Left colon (tissue), 2 donors: Measurements from ENCODE around the gene ZNF225. TPM values are rescaled to one million over a fixed set of nuclear protein-coding genes. Genes with fewer than 3 reads are reported as not detected.
"Not testable (repeated sequence)": the region's sequence is repeated elsewhere in the genome, so short reads cannot be mapped to it uniquely, and the experiment has no call there.

Source experiments
- ATAC-seq: fragments of 200-7000 bp; cut with Tn5 transposase; one replicate; pipeline ENCODE4 v1.9.1; 2020; ENCODE audit warnings: mild to moderate bottlenecking, moderate library complexity
- DNase-seq, 2 donors: peaks; one replicate each; pipeline ENCODE4 v3.0.0-alpha.2; 2020
- intact Hi-C, 2 donors: fragments of 100-400 bp; cut with DNase I in 1 of 2; cut with micrococcal nuclease in 1 of 2; formaldehyde crosslinking; loops; one replicate each; pipeline versions ENCODE4 v1.11.2 to v1.14.0; 2022; cut with DNase I, micrococcal nuclease
- long read RNA-seq: library from polyadenylated mRNA; unstranded; transcript quantifications from one replicate; pipeline ENCODE4 v2.0.0, GENCODE V29; 2021
- total RNA-seq, 2 donors: library from RNA; stranded (reverse); fragmentation: NEBNext Ultra II Directional; extraction: Animal tissue kit (Norgen Biotek cat#: 25700); gene quantifications; one replicate each; pipeline ENCODE4 v1.2.1, GENCODE V29; 2021
- donor health status: DM: no; HTN: no; CAD: no.
- donor health status: DM: yes; HTN: yes; CAD: no.

Gene ZNF225
- total RNA-seq: 1 to 10 TPM; 3.7 to 3.9 TPM
- long read RNA-seq, full-length matches to known transcripts: 1 of 3 reads
- long read RNA-seq, partial matches to known transcripts: 0 of 3 reads
- long read RNA-seq, other reads (novel, unspliced or antisense): 2 of 3 reads

DNA sequence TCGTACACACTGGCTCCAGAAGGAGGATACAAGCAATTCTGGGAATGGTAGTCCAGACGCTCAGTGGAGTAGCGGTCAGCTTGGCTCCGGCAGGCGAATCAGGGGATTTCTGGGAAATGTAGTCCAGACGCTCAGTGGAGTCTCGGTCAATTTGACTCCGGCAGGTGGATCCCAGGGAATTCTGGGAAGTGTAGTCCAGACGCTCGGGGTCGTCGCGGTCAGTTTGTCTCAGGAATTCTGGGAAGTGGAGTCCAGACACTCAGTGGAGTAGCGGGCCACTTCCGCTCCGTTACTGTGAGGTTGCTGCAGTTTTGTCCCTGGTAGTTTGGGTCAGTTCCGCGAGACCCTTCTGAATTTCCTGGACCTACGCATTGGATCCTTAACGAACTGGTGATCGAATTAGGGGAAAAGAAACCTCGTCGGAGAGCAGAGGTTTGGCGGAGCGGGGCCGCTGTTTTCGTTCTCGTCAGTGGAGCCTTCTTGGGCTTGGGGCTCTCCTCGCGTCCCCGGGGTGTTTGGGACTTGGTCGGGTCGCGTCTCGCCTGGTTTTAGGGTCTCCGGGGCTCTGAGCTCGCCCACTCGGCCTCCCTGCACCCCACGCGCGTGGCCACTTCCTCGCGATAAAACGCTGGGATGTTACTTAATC is at the start of gene ZNF225:
TSS of gene ZNF225 (plus strand) at position 262 of the 646 bp plus-strand sequence. CDS start 2,429 bp downstream, outside the sequence.
- peak; percentile 92 to 98 for DNase-seq
- intact Hi-C loops: no loop called here
- peak; percentile 98 for ATAC-seq

DNA sequence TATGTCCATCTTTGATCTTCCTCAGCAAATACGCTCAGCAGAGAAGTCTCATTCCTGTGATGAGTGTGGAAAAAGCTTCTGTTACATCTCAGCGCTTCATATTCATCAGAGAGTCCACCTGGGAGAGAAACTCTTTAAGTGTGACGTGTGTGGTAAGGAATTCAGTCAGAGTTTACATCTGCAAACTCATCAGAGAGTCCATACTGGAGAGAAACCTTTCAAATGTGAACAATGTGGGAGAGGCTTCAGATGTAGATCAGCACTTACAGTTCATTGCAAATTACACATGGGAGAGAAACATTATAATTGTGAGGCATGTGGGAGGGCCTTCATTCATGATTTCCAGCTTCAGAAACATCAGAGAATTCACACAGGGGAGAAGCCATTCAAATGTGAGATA is 46.9 kb upstream of the ZNF225 start:
- intact Hi-C loops: no loop called here
- no peak for DNase-seq
- ATAC-seq: no peak

DNA sequence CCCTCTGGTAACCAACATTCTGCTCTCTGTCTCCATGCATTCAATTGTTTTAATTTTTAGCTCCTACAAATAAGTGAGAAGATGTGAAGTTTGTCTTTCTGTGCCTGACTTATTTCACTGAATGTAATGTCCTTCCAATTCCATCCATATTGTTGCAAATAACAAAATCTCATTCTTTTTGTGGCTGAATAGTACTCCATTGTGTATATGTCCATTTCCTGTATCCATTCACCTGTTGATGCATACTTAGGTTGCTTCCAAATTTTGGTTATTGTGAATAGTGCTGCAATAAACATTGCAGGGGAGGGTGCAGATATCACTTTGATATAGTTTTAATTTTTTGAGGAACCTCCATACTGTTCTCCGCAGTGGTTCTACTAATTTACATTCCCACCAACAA is 43.8 kb upstream of the ZNF225 start:
- ATAC-seq (no peak), DNase-seq (no peak)
- intact Hi-C loops: no loop called here

DNA sequence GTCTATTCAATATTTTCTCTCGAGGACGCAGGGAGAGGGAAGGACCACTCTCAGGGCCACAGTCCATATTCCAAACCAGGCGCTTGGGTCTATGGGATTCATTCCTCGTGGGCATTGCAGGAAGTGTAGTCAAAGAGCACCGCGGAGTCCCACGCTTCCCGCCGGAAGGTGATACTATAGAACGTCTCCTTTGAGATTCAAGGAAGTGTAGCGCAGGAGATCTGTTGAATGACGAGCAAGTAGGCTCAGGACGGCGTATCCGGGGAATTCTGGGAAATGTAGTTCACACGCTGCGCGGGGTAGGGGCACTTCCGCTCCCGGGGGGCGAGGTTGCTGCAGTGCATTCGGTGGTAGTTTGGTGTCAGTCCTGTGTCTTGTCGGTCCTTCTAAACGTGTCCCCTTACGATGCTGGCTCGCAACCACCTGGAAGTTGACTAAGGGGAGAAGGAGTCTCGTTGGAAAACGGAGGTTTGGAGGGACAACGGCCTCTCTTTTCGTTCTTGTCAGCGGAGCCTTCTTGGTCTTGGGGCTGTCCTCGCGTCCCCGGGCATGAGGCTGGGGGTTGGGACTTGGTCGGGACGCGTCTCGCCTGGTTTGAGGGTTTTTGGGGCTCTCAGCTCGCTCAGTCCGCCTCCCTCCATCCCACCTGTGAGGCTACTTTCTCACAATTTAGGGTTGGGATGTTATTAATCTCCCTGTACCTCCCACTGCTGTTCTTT is 41.2 kb upstream of the ZNF225 start, which contains the start of gene ZNF284:
TSS of gene ZNF284 (plus strand) at position 336 of the 719 bp plus-strand sequence. CDS start 4,231 bp downstream, outside the sequence.
- DNase-seq (peak; percentile 86 to 91), ATAC-seq (peak; percentile 100)
- intact Hi-C loops: no loop called here

DNA sequence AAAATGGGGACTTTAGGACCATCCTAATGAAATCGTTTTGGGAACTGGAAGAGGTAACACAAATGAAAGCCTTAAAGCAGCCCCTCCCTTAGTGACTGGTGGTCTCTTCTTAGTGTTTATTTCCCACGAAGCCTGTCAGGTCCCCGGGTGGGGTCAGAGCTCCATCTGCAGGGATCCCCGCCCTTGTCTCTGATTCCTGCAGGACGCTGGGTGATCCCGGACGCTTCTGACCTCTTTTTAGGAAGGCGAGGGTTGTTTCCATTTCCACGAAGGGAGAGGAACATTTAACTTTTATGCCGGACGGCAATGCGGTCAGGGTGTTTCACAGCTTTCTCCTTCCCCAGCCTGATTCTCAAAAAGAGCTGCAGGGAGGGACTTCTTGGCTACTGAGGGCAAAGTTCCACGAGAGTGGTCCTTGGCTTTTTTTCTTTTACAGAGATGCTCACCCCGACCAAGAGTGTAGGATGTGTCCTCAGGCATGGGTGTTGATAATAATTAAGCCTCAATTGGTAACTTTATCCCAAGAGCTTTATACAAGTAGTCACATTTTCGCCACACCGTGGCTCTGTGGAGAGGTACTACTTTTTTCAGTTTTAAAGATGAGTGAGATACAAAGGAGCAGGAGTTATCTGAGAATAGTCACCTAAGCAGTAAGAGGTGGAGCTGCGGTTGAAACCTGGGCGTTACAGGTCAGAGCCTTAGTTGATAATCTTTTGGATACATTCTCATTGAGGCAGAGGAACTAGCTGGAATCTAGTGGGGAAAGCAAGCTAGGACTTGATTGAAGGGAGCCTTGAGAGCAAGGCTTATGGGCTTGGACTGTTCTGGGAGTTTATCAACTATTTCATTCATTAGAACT is 40.4 kb upstream of the ZNF225 start:
- peak; percentile 19 for ATAC-seq

DNA sequence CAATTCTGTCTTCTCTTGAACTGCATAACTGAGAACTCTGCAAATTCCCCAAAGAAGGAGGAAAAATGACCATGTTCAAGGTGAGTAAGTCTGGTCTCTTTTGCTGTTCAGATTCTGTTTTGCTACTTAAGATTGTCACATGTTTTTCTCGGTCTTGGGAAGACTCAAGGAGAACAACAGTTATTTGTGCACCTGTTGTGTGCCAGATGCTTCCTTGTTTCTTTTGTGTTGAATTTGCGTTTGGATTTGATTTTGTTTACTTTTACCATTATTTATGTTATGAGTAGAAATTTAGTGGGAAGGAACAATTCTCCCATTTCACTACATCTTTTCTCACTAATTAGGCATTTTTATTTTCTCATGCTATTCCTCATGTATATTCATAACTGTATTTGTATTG is 36.9 kb upstream of the ZNF225 start:
- DNase-seq (no peak), ATAC-seq (no peak)
- intact Hi-C loops: no loop called here

More for the DNA sequence above, 40.4 kb upstream of the ZNF225 start:
- no peak for DNase-seq
- intact Hi-C loops: no loop called here

DNA sequence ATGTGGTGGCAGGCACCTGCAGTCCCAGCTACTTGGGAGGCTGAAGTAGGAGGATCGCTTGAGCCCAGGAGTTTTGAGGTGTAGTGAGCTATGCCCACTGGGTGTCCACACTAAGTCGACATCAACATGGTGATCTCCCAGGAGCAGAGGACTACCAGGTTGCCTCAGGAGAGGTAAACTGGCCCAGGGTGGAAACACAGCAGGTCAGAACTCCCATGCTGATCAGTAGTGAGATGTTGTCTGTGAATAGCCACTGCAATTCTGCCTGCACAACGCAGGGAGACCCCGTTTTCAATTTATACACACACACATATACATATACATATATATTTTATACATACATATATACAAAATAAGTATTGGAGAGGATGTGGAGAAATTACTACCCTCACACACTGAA is 21.1 kb upstream of the ZNF225 start:
- DNase-seq (no peak), ATAC-seq (no peak)
- intact Hi-C loops: no loop called here

DNA sequence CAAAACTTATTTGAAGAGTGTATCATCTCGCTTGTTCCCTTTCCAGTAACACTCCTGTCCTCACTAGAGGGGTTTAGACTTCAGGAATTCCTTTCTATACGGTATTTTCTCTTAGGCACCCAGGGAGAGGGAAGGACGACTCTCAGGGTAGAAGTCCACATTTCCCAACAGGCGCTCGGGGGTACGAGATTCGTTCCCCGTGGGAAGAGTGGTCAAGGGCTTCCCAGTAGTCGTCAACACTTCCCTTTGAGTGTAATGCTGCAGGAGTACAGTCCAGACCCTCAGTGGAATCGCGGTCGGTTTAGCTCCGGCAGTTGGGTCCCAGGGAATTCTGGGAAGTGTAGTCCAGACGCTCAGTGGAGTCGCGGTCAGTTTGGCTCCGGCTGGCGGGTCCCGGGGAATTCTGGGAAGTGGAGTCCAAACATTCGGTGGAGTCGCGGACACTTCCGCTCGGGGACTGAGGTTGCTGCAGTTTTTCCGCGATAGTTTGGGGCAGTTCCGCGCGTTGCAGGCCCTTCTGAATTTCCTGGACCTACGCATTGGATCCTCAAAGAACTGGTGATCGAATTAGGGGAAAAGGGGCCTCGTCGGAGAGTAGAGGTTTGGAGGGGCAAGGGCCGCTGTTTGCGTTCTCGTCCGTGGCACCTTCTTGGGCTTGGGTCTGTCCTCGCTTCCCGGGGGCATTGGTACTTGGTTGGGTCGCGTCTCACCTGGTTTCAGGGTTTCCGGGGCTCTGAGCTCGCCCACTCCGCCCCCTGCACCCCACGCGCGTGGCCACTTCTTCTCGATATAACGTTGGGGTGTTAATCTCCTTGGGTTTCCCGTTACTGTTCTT is 19.1 kb upstream of the ZNF225 start, which contains the start of gene ZNF224:
TSS of gene ZNF224 (plus strand) at position 431 of the 835 bp plus-strand sequence. CDS start 3,513 bp downstream, outside the sequence.
- DNase-seq: peak; percentile 90 to 91

DNA sequence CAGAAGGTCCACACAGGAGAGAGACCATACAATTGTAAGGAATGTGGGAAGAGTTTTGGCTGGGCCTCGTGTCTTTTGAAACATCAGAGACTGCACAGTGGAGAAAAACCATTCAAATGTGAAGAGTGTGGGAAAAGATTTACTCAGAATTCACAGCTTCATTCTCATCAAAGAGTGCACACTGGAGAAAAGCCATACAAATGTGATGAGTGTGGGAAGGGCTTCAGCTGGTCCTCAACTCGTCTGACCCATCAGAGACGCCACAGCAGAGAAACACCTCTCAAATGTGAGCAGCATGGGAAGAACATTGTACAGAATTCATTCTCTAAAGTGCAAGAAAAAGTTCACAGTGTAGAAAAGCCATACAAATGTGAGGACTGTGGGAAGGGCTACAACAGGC is 5.4 kb upstream of the ZNF225 start:
- DNase-seq: no peak
- intact Hi-C loops: no loop called here
- ATAC-seq: no peak

More for the DNA sequence above, 19.1 kb upstream of the ZNF225 start, which contains the start of gene ZNF224:
- intact Hi-C loops: no loop called here
- peak; percentile 99 for ATAC-seq

DNA sequence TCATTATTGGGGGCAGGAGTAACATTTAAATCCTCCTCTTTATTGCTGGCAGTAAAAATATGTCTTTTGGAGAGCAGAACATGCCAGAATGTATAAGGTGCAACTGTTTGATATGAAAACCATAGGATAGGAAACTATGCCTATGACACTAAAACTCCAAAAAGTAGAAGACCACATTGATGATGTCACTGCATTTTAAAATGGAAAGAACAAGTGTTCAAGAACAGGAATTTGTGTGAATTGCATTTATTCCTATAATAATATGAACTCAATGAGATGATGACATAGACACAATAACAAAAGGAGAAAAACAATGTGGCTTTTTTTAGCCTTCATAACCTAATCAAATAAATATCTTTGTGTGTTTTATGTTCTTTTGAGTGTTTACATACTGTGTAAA is 3.7 kb upstream of the ZNF225 start:
- ATAC-seq (no peak), DNase-seq (no peak)
- intact Hi-C loops: no loop called here

DNA sequence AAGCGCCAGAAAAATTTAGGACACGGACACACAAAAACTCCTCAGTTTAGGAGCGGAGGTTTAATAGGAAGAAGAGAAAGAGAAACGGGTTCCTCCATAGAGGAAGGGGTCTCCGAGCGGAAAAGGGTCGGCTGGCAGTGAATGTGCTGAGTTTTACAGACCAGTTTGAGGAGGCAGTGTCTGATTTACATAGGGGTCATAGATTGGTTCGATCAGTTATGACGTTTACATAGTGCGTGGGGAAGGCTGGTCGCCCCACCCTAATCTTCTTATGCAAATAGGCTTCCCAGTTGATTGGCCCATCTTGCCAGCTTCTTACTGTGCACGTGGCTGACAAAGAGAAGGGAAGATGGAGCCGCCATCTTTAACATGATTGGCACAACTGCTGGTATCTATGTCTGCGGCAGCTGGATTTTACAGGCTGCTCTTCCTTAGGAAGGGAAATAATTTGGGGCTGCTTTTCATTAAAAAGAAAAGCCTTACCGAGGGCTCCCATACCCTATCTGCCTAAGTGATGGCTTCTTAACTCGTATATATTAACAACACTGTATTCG is 1.2 kb upstream of the ZNF225 start:
- ATAC-seq (no peak), DNase-seq (no peak)
- intact Hi-C loops: no loop called here

DNA sequence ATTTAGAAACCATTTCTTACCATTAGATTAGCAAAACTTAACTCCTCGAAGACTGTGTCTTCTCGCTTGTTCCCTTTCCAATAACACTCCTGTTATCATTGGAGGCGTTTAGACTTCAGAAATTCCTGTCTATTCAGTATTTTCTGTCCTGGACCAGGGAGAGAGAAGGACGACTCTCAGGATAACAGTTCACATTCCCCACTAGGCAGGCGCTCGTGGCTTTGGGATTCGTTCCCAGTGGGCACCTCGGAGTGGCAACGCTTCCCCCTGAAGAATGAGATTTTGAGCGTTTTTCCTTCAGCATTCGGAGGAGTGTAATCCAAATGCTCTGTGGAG is 429 bp upstream of the ZNF225 start:
- DNase-seq (no peak), ATAC-seq (peak; percentile 14)
- intact Hi-C loops: no loop called here

DNA sequence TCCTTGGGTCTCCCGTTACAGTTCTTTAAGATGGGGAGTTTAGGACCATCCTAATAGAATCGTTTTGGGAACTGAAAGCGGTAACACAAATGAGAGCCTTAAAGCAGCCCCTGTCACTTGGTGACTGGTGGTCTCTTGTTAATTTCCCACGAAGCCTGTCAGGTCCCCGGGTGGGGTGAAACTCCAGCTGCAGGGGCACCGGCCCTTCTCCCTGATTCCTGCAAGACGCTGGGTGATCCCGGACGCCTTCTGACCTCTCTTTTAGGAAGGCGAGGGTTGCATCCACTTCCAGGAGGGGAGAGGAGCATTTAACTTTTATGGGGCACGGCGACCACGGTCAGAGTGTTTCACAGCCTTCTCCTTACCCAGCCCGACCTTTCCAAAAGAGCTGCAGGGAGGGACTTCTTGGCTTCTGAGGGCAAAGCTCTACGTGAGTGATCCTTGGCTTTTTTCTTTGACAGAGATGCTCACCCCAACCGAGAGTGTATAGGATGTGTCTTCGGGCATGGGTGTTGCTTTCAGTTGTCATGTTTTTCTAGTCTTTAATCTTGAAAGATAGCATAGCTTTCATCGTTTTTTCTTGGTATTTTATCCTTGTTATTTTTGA is 688 bp downstream of the ZNF225 start:
- intact Hi-C loops: no loop called here
- DNase-seq: peak in 1 of 2 donors; percentile 15
- no peak for ATAC-seq

DNA sequence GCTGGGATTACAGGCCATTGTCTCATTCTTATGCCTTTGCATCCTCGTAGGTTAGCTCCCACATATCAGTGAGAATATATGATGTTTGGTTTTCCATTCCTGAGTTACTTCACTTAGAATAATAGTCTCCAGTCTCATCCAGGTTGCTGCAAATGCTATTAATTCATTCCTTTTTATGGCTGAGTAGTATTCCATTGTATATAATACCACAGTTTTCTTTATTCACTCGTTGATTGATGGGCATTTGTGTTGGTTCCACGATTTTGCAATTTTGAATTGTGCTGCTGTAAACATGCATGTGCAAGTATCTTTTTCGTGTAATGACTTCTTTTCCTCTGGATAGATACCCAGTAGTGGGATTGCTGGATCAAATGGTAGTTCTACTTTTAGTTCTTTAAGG is 8.0 kb downstream of the ZNF225 start:
- DNase-seq, intact Hi-C loops, ATAC-seq: not testable (repeated sequence)

DNA sequence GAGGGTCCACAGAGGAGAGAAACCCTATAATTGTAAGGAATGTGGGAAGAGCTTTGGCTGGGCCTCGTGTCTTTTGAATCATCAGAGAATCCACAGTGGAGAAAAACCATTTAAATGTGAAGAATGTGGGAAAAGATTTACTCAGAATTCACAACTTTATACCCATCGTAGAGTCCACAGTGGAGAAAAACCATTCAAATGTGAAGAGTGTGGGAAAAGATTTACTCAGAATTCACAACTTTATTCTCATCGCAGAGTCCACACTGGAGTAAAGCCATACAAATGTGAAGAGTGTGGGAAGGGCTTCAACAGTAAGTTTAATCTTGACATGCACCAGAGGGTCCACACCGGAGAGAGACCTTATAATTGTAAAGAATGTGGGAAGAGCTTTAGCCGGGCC is 18.8 kb downstream of the ZNF225 start:
- intact Hi-C loops: no loop called here
- no peak for ATAC-seq
- no peak for DNase-seq

DNA sequence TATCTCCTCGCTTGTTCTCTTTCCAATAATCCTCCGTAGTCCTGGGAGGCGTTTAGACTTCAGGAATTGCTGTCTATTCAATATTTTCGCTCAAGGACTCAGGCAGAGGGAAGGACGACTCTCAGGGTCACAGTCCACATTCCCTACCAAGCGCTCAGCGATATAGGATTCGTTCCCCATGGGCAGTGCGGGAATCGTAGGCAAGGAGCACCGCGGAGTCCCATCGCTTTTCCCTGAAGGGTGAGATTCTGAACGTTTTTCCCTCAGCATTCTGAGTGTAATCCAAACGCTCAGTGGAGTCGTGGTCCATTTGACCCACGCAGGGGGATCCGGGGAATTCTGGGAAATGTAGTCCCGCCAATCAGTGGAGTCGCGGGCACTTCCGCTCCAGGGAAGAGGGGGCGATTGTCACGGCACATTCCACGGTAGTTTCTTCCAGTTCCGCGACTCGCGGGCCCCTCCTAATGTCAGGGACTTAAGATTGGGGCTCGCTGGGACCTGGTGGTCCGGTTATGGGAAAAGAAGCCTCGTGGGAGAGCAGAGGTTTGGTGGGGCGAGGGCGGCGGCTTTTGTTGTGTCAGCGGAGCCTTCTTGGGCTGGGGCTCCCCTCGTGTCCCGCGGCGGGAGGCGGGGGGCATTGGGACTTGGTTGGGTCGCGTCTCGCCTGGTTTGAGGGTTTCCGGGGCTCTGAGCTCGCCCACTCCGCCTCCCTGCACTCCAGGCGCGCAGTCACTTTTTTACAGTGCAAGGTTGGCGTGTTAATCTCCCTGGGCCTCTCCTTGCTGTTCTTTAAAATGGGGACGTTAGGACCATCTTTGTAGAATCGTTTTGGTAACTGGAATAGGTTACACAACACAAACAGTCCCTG is 28.2 kb downstream of the ZNF225 start, which contains the start of gene ZNF234:
TSS of gene ZNF234 (plus strand) at position 364 of the 868 bp plus-strand sequence. CDS start 3,079 bp downstream, outside the sequence.
- peak; percentile 98 for ATAC-seq
- intact Hi-C loops: no loop called here
- peak; percentile 80 to 83 for DNase-seq

DNA sequence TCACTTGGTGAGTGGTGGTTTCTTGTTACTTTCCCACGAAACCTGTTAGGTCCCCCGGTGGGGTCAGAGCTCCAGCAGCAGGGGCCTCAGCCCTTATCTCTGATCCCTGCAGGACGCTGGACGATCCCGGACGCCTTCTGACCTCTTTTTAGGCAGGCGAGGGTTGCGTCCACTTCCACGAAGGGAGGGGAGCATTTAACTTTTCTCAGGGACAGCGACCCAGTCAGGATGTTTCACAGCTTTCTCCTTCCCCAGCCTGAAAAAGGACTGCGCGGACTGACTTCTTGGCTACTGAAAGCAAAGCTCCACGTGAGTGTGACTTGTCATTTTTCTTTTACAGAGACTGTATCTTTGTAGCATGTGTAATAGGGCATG is 28.8 kb downstream of the ZNF225 start:
- peak in 1 of 2 donors; percentile 13 for DNase-seq
- intact Hi-C loops: no loop called here
- ATAC-seq: peak; percentile 28
